Esophagus squamous epithelium (tissue), 4 donors: ENCODE results near the gene TMEM163.

Experiments used
- POLR2A ChIP-seq, 4 donors: fragments of 450-650 bp; IDR thresholded peaks; one replicate each; pipeline ENCODE4 v1.6.1; 2017; ENCODE audit warnings: antibody characterized with exemption in 4 of 4, mild to moderate bottlenecking in 4 of 4, moderate library complexity in 3 of 4
- TF ChIP-seq, protein P1 (sequence below), 6 experiments: fragments of 450-650 bp in 4 of 6; fragments of 200-600 bp in 2 of 6; sonication (generic) in 2 of 6; IDR thresholded peaks; one replicate each; pipeline ENCODE4 v1.5.1; 2016 to 2019; ENCODE audit warnings: antibody characterized with exemption in 6 of 6, mild to moderate bottlenecking in 4 of 6, moderate library complexity in 4 of 6

DNA sequence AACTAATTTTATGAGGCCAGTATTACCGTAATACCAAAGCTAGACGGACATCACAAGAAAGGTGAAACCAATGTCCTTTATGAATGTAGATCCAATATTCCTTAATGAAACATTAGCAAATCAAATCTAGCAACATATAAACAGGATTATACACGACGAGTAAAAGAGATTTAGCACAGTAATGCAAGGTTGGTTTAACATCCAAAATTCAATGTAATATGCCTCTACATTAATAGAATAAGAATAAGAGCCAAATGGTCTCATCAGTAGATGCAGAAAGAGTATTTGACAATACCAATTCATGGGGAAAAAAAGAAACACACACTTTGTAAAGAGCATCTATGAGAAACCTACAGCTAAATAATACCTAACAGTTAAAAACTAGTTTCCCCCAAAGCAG, 99.5 kb downstream of the TMEM163 start:
- TF ChIP-seq POLR2A (IDR thresholded peaks at IDR 0.05), result no peak
- TF ChIP-seq, protein P1, sequence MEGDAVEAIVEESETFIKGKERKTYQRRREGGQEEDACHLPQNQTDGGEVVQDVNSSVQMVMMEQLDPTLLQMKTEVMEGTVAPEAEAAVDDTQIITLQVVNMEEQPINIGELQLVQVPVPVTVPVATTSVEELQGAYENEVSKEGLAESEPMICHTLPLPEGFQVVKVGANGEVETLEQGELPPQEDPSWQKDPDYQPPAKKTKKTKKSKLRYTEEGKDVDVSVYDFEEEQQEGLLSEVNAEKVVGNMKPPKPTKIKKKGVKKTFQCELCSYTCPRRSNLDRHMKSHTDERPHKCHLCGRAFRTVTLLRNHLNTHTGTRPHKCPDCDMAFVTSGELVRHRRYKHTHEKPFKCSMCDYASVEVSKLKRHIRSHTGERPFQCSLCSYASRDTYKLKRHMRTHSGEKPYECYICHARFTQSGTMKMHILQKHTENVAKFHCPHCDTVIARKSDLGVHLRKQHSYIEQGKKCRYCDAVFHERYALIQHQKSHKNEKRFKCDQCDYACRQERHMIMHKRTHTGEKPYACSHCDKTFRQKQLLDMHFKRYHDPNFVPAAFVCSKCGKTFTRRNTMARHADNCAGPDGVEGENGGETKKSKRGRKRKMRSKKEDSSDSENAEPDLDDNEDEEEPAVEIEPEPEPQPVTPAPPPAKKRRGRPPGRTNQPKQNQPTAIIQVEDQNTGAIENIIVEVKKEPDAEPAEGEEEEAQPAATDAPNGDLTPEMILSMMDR (IDR thresholded peaks at IDR 0.05), result no peak
